Activated T-cell treated with anti-CD3 and anti-CD28 coated beads, Interleukin-2, amount 50 U/mL, for 1 hour (primary cell): ENCODE measurements around the gene SFMBT2.
"Not testable (repeated sequence)": the region's sequence is repeated elsewhere in the genome, so short reads cannot be mapped to it uniquely, and the experiment has no call there.

ENCODE experiments used
- DNase-seq: peaks from one replicate; pipeline ENCODE4 v3.0.0-alpha.2; 2020

Gene SFMBT2

DNA sequence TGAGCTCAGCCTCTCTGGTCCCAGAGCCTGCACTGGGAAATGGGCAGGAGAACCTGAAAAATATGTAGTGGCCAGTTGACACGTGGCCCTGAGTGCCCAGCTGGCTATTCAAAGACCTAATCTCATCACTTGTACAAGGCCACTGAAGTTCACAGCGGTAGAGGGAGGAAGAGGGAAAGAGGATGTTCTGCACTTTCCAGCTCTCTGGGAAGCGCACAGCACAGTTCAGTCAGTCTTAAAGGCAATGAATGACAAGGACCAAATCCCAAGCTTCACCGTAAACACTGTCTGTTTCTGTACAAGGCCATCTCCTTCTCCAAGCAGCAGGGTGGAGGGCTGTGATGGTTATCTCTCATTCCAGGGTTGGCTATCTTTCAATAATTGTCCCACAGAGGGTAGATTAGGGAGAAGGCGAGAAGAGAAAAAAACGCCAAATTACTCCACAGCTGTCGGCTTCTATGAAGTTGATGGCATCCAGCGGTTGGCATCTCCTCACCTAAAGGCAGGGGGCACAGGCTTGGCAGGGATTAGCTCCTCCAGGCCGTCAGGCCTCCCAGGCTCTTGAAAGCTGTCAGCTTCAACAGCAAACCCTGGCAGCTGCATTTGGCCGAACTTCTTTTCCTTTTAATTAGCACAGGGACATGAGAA lies 10.6 kb downstream of the SFMBT2 start:
- no peak for DNase-seq

DNA sequence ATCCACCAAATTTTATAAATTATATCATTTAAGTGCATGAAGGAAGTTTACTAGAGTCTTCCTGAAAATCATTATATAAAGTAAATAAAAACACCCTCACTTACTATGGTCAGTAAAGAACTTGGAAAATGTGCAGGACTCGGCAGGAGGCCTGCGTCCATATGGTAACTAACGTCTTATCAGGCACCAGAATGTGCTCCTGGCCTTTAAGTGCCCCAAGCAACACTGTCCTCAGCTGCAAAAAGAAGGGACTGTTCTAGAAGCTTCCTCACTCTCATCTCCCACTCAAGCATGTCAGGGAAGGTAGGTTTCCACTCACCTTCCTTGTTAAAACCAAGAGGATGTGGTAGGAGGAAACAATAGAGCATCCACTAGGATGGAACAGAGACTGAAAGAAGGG lies 11.3 kb downstream of the SFMBT2 start:
- DNase-seq: no peak

DNA sequence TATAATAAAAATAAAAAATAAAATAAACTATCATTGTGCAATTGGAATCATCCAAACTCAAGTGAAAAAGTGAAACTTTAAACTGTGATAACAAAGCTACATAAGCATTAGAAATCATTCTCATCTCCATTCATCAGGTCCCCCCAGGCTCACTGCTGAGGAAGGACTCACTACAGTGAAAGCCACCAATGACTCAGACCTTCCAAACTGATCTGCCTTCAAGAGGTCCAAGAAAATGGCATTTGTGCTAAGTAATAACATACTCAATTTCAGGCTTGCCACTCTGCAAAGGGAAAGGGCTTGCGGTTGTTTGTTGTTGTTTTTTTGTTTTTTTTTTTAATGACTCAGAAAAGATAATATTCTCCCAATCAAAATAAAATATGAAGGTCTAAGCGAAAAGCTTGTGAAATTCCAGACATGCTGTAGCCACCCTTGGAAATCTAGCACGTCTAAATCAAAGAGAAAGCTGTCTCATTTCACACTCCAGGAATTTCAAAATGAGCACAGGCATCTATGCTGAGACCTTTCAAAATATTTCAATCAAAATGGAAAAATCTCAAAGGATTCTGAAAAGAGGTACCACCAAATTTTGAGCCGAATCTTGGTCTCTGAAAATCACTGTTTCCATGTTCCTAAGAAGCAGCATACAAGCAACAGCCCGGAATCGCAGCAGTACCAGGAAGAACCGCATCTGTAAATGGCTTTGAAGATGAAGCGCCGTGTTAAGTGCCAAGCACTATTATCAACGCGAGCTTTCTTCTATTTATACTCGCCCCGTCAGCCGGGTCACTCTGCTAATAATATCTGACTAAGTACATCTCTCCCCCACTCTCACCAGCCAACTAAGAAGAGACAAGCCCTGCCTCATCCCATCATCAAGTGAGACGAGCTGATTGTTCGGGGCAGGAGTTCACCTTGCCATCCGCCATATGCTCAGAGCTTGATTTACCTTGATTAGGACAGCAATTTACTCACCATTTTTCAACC lies 13.5 kb downstream of the SFMBT2 start:
- DNase-seq: no peak

DNA sequence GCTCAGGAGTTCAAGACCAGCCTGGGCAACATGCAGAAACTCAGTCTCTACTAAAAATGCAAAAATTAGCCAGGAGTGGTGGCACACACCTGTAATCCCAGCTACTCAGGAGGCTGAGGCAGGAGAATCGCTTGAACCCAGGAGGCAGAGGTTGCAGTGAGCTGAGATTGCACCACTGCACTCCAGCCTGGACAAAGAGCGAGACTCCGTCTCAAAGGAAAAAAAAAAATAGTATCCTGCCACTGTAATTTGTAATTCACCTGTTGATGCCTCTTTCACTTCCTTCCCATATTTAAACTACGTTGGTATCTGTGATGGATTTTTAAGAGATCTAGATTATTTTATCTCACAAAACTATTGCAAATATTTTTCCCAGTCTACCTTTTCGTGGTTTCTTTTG lies 18.5 kb downstream of the SFMBT2 start:
- not testable (repeated sequence) for DNase-seq

DNA sequence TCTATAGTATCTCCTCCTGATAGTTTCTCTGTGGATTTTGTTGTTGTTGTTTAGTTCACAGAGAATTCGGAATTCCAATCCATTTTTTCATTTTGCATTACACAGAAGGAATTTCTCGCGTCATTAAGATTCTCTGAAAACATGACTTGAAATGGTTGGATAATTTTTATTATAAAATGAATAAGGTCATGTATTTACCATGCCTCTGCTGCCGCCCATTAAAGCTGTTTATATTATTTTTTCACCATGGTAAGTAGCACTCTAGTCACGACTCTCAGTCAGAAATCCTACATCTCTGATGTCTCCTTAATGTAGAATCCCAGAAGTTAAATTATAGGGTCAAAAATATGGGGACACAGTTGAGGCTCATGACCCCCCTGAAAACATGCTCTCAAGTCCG lies 19.1 kb downstream of the SFMBT2 start:
- no peak for DNase-seq

DNA sequence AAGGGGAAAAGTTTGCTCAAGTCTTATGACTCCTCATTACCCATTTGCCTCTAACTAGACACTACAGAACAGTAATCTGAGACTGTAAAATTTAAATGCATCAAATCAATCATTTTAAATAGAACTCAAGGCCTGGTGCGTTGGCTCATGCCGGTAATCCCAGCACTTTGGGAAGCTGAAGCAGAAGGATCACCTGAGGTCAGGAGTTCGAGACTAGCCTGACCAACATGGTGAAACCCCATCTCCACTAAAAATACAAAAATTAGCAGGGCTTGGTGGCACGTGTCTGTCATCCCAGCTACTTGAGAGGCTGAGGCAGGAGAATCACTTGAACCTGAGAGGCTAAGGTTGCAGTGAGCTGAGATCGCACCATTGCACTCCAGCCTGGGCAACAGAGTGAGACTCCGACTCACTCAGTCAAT lies 20.1 kb downstream of the SFMBT2 start:
- not testable (repeated sequence) for DNase-seq

DNA sequence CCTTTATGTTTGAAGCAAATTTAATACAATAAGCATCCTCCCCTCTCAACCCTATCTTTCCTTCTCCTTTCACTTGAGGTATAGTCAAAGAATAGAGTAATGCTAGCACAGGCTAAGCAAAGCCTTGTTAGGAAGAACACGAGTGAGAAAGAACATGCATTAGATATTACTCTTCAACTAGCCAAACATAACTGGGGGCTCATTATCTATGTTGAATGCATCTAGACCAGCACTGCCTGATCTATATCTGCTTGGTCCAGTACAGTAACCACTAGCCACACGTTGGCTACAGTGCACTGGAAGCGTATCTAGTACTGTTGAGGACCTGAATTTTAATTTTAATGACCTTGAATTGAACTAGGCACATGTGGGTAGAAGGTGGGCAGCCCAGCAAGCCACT lies 21.0 kb downstream of the SFMBT2 start:
- no peak for DNase-seq

DNA sequence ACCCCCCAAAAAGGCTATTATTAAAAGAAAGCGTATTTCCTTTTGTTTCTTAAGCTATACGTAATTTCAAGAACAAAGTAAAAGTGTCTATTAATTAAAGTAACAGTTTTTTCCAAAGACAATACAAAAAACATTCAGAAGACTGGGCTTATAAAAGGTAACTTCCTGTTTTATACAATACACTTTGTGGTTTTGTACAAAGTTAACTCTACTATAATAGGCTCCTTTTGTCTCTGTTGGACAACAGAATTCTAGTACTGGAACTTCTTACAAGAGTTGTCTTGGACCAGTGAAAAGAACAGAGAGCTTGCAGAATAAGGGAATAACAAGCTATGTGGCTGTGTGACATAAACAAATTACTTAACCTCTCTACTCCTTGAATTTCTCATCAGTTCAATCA lies 21.5 kb downstream of the SFMBT2 start:
- DNase-seq: no peak

DNA sequence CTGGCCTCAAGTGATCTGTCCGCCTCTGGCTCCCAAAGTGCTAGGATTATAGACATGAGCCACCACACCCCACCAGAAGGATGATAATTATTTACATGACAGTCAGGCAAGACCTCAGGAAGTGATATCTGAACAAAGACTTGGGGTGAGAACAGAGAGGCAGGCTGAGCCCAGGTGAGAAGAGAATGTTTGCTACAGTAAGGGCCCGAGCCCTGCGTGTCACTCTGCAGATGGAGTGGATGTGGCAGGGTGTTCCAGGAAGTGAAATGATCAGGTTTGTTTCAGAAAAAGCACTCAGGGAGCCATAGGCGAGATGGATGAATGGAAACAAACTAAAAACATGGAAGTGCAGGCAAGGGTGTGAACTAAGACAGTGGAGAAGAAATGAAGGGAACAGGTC lies 22.2 kb downstream of the SFMBT2 start:
- DNase-seq: peak; percentile 39

DNA sequence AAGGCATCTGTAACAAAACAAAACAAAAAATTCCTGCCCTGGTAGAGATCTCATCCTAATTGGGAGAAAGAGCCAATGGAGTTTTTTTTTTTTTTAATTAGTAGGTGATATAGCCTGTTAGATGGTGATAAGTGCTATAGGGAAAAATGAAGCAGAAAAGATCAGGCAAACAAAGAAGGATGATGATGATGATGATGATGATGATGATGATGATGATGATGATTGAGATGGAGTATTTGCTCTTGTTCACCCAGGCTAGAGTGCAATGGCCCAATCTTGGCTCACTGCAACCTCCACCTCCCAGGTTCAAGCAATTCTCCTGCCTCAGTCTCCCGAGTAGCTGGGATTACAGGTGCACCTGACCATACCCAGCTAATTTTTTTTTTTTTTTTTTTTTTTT lies 22.7 kb downstream of the SFMBT2 start:
- not testable (repeated sequence) for DNase-seq

DNA sequence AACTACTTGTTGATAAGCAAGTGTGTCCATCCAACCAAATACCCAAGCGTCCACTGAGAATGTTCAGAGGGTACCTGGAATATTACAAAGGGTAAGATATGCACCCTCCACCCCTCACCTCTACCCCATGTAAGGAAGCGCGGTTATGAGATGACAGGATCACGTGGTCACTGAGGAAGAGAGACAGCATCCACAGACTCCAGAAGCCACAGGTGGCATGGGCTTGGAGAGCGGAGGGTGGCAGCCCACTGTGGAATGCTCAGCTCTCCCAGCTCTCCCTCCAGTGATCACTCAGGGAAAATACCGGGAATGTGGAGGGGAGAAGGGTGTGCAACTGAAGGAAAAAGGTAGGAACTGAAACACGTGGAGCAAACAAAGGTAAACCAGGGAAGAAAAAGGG lies 25.7 kb downstream of the SFMBT2 start:
- DNase-seq: no peak

DNA sequence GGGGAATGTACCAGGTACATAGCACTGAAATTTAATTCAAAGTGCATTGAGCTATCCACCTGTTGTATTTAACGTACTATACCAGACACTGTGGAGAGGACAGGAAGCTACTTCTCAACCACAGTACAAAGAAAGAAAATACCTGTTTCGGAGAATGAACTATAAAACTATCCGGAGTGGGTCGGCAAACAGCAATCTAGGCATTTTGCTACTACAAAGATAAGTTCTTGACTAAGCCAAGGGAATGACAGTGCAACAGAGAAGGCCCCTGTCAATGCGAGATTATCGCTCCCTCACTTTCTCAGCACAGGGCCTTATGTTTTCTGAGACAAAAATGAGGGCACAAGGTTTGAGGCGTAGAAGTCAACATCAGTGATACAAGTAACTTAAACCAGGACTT lies 27.4 kb downstream of the SFMBT2 start:
- no peak for DNase-seq

DNA sequence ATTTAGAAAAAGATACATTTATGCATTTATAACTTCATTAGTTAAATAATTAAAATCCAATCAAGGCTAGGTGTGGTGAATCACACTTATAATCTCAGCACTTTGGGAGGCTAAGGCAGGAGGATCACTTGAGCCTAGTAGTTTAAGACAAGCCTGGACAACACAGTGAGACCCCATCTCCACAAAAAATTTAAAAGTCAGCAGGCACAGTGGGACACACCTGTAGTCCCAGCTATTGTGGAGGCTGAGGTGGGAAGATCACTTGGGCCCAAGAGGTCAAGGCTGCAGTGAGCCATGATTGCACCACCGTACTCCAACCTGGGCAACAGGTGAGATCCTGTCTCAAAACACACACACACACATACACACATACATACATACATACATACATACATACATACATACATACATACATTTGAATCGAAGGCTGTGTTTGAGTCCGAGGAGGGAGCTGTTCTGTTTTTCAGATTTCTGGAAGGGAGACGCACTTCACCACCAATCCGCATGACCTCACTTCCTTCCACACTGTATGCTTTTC lies 30.1 kb downstream of the SFMBT2 start:
- no peak for DNase-seq

DNA sequence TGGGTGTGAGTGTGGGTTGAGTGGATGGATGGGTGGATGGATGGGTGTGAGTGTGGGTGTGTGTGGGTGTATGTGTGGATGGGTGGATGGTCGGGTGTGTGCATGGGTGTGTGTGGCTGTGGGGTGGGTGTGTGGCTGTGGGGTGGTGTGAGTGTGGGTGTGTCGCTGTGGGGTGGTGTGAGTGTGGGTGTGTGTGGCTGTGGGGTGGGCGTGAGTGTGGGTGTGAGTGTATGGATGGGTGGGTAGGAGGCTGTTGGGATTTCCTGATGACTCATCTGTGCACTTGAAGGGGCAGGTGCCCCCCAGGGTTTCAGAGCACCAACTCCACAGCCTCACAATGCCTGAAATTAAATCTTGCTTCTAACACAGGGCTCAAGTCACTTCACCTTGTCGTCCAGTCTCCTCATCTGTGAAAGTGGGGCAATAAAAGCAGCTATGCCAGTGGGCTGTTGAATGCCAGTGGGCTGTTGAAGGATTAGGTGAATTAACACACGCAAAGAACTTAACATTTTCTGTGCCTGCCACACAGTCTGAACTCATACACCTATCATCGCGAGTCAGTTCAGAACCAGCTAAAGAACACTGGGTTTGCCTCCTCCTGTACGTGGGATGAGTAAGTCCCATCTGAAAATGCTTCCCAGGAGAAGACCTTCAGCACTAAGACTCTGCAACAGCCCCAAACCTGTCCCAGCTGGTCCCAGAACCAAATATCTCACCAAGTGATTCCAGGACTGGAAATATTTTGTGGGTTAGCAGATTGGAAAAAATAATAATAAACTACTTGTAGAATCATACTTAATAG lies 32.0 kb downstream of the SFMBT2 start:
- DNase-seq: no peak

DNA sequence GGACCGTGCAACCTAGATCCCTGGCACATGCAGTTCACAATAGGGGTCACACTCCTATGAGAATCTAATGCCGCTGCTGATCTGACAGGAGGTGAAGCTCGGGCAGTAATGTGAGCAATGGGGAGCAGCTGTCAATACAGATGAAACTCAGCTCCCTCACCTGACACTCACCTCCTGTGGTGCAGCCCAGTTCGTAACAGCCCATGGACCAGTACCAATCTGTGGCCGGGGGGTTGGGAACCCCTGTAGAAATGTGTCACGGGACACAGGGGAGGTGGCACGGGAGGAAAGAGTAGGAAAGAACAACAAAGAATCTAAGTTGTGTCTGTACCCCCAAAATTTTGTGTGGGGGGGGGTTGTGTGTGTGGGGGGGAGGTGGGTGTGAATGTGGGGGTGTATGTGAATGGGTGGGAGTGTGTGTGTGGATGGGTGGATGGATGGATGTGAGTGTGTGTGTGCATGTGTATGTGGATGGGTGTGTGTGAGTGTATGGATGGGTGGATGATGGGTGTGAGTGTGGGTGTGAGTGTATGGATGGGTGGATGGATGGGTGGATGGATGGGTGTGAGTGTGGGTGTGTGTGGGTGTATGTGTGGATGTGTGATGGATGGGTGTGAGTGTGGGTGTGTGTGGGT lies 33.1 kb downstream of the SFMBT2 start:
- no peak for DNase-seq

DNA sequence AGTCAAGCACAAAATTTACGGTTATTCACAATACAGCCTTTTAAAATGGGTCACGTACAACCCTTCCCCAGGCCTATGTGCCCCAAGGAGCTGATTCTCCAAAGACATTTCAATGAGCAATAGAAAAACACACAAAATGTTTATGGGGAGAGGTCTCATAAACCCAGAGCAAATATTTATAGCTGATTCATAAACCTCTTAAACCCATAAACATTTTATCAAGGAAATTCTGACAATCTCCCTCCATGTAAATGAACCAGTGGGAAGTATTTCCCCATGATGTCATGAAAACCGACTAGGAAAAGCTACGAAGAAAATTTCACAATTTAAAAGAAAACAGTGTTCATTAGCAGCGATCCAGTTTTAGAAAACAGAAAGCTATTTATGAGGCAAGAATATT lies 36.0 kb downstream of the SFMBT2 start:
- no peak for DNase-seq

DNA sequence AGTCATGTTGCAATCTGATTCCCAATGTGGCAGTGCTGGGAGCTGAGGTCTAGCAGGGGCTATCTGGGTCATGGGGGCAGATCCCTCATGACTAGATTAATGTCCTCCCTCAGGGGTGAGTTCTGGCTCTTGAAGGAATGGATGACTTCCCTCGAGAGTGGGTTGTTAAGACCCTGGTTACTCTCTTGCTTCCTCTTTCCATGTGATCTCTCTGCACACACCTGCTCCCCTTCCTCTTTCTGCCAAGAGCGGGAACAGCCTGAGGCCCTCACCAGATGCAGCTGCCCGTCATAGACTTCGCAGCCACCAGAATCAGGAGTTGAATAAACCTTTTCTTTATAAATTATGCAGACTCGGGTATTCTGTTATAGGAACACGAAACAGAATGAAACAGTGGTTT lies 37.8 kb downstream of the SFMBT2 start:
- no peak for DNase-seq

DNA sequence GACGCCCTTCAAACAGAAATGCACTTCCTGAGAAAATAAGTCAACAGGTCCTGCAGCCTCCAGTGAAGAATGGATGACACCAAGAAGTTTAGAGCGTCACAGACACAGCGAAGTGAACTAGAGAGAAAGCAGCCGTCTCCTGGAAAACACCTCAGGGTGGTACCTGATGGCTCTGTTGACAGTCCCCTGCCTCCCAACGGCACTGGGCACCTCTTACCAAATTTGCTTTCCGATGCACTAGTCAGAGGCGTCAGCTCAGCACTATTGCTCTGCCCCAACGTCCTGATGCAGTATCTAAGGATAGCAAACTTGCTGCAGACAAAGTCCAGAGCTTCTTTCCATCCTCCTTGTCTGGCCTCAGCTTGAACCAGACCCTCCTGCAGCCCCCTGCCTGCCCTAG lies 38.3 kb downstream of the SFMBT2 start:
- DNase-seq: no peak

DNA sequence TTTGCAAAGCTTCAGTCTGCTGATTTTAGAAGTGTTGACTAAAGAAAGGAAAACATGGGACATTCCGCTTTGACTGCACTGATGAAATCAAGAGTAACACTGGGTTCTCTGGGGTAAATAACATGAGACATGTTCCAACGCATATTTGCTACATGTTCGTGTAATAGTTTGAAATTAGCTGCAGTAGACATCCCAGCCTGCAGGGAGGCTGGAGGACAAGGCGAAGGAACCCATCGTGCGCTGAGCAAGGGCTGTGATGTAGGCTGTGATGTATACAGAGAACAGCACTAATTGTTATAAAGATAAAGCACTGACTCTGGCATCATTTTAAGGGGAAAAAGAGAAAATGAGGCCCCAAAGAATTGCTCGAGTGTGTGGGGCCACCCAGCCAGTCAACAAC lies 40.3 kb downstream of the SFMBT2 start:
- no peak for DNase-seq

DNA sequence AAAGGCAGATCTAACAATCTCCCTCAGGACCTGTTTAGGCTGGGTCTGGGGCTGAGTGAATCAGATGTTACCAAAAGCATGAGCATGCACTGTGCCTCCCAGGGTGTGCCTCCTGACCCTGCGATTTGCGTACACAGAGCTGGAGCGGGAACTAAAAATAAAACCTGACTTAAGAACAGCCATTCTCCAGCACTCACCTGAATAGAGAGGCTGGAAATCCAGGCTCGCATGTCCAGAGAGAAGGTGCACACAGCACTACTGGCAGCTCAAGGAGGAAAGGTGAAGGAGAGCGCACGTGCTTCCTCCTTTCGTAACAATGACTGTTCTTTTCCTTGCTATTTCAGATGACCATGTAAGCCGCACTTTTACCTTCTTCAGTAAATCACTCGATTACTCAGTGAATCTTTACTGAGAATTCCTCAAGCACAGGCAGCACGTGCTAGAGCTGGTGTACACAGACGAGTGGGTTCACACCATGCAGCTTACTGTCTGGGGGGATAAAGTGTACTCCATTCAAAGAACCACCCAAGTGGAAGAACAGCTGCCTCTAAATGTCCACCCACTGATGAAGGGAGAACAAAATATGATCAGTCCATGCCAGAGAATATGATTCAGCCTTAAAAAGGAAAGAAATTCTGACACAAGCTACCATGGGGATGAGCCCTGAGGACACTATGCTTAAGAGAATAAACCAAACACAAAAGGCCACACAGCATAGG lies 45.6 kb downstream of the SFMBT2 start:
- DNase-seq: no peak

DNA sequence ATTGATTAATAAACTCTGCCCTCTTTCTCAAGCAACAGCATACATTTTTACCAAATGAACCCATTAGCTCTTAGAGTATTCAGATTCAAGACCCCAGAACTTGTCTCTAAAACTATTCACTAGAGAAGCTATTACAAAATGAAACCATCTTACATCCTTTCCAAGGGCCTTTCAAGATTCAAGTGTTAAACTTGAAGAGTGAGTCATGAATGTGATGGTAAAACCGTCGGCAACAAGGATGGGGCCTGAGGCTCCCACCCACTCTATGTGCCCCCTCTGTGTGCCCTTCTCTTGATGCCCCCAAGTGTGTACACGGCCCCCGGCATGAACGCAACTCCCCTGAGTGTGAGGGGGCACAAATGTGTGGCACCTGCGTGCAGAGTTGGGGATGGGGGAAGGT lies 46.4 kb downstream of the SFMBT2 start:
- DNase-seq: no peak

DNA sequence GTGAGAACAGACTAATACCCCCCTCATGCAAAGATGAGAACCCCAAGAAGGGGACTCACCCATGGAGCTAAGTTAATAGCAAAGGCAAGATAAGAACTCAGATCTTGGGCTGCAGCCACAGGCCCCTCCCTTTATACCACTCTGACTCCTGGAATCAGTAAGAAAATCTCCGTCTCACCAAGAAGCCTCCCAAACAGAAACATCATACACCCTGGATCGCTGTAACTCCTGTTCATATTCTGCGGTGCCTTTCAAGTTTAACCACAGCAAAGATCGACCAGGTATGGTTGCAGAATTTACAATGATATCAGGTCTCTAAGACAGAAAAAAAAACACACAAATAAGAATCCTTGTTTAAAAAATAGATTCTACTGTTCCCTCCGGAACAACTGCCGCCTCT lies 47.1 kb downstream of the SFMBT2 start:
- no peak for DNase-seq
